ENCODE results near the gene MSANTD3.

MSANTD3 gene

DNA sequence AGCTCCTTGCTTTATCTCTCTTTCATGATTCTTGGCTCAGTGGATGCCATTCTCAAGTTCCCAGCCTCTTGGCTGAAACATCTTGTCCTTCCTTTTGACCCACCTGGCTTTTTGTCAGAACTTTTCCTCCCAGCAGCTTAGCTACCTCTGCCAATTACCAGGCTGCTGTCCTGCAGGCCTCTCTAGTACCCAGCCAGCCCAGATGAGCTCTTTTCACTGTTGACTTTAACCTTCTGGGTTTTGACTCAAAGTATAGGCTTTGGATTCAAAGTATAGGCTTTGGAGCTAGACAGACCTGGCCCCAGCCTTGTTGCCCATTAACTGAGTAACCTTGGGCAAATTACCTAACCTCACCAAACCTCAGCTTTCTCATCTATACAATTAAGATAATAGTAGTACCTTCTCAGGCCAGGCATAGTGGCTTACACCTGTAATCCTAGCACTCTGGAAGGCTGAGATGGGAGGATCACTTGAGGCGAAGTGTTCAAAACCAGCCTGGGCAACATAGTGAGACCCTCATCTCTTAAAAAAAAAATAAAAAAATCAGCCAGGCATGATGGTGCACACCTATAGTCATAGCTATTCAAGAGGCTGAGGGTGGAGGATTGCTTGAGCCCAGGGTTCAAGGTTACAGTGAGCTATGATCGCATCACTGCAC is 39.4 kb downstream of the MSANTD3 start:
- DNase-seq, result no peak

GRCh38 chr9:100466829-100467221 is 39.9 kb downstream of the MSANTD3 start:
- no peak for DNase-seq

DNA sequence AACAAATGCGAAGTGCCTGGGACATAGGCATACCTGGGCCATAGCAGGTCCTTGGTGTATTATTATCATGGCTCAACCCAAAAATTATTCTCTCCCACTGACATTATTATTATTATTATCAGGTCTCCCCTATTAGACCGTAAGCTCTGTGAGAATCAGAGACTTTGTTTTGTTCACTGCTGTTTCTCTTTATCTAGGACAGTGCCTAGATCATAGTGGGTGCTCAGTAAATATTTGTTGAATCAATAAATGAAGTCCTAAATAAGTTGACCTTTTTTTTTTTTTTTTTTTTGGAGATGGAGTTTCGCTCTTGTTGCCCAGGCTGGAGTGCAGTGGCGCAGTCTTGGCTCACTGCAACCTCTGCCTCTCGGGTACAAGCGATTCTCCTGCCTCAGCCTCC is 41.1 kb downstream of the MSANTD3 start:
- no peak for DNase-seq

DNA sequence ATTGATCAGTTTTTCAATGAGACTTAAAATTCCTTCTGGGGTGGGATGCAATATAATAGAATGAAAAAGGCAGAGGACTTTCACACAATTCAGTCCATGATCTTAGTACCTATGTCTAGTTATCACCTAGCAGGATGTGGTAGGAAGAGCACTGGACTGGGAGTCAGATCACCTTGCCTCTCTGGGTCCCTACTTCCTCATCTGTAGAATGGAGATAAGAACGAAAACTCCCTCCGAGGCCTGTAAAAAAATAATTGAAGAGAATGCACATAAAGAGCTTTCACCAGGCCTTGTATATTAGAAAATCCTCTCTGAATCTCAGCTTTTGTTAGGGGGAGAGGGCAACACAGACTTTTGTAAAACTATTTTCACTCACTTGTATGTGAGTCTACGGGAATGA is 45.3 kb downstream of the MSANTD3 start:
- no peak for DNase-seq

DNA sequence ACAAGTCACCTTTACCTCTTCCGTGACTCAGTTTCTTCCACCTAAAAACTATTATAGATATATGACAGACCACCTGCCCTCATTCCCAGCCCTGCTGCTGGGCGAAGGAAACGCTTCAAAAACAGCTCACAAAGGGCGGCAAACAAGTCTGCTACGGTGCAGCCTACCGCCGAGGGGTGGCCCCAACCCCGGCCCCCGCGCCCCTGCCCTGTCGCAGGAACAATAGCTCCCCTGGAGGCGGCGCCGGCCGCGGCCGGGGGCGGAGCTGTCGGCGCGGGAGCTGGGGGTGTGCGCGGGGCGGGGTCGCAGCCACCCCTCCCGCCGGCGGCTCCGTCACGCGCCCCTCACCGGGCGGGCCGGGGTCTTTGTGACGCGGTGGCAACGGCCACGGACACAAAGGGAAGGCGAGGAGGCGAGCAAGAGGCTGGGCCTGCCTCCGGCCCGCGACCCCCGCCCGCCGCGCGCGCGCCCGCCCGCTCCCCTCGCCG is 45.9 kb downstream of the MSANTD3 start, which contains the start of gene TMEFF1:
TSS of gene TMEFF1 (plus strand) at position 362 of the 488 bp plus-strand sequence. CDS start 396 bp downstream, outside the sequence.
- DNase-seq, result peak; percentile 49

GRCh38 chr9:100473276-100474081 is 46.5 kb downstream of the MSANTD3 start:
- peak; percentile 32 for DNase-seq

GRCh38 chr9:100474082-100474923 is 47.4 kb downstream of the MSANTD3 start:
- DNase-seq, result no peak

DNA sequence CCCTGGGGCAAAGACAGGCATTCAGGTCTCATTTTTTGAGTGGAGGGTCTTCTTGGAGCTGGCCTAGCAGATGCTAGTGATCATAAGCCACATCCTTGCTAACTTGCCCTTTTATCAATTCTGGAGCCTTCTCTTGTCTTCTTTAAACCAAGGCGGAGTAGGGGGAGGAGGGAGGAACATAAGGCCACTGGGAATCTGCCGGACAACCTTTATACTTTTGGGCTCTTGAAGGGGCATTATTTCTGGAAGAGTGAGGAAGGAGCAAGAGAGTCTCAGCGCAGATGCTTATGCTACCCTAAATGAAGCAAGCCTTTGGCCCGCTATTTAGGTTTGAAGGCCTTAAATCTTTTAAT is 48.0 kb downstream of the MSANTD3 start:
- no peak for DNase-seq

DNA sequence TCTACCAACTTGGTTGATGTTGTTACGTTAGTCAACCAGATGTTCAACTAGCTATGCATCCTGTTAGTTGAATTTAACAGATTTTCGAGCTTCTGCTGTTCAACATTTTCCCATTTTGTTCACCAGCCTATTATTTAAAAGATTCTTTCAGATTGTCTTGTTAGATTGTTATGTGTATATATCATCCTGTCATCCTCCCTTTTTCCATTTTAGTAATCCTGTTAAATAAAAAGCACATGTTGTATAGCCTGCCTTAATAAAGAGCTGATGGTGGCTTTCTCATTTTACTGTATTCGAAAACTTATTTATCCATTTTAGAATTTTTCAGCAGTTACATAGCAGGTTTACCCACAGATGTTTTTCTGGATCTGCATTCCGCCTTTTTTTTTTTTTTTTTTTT is 50.3 kb downstream of the MSANTD3 start:
- DNase-seq, result no peak

GRCh38 chr9:100478192-100478591 is 51.2 kb downstream of the MSANTD3 start:
- DNase-seq, result no peak

GRCh38 chr9:100479820-100480219 is 52.9 kb downstream of the MSANTD3 start:
- DNase-seq, result no peak

DNA sequence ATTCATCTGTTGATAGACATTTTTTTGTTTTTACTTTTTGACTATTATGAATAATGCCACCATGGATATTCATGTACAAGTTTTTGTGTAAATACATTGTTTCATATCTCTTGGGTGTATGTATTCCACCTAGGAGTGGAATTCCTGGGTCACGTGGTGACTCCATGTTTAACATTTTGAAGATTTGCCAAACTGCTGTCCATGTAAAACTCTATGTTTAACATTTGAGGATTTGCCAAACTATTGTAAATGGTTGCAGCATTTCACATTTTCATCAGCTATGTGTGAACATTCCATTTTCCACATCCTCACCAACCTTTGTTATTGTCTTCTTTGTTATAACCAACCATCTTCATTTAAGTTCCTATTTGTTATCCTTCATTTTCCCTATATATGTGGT is 58.3 kb downstream of the MSANTD3 start:
- no peak for DNase-seq

- no peak for DNase-seq
Observed at GRCh38 chr9:100486479-100487176, 59.7 kb downstream of the MSANTD3 start.

DNA sequence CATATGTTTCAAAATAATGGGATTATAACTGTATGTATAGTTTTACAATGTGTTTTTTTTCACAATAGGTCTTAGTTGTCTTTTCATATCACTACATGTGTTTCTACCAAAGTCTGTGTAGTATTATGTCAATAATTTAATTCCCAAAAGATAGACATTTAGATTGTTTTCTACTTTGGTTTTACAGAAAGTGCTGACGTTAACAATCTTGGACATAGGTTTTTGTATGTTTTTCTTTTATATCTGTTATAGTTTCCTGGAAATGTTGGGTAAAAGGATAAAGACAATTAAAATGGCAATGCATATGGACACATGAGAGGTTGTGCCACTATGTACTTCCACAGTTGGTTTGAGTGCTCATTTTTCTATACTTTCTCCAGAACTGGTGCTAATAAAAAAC is 61.2 kb downstream of the MSANTD3 start:
- no peak for DNase-seq

DNA sequence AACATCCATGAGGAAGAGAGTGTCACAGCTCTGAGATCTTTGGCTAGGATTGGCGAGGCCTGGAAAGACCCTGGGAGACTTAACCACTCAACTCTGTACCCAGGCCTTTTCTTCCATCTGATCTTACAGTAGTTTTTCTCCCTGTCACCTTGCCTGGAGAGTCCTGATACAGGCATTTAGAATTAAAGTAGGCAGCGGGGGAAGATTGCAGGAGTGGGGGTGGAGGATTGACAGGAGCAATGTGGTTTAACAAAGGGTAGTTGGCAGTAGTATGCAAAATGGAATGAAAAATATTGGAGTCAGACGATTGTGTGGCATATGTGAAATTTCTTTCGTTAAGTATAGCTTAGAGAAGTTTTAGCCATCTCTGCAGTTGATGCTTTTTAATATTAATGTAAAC is 62.9 kb downstream of the MSANTD3 start:
- DNase-seq, result no peak

DNA sequence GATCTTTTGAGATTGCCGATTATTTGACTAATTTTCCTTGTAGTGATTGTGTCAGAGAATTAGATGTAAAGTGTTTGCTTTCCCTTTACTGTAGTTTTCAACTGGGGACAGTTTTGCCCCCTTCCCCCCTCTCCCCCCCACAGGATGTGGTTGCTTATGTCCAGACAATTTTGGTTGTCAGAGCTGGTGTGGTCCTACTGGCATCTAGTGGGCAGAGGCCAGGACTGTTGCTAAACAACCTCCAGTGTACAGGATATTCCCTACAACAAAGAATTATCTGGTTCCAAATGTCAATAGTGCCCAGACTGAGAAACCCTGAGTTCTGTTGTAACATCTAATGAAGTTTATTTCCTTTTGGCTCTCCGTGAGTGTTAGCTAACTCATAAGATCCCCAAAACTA is 66.0 kb downstream of the MSANTD3 start:
- no peak for DNase-seq

DNA sequence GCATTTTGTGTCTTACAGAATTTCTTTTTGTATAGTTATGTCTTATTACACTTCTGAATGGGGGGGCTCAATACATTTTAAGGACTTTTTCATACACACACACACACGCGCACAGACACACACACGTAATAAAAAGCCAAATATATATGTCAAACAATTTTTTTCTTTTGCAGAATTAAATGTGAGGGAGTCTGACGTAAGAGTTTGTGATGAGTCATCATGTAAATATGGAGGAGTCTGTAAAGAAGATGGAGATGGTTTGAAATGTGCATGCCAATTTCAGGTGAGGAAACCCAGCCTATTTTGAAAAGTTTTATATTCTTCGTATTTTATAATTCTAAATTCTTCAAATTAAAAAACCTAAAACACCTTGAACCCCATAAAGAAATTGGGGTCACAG is 71.6 kb downstream of the MSANTD3 start:
- no peak for DNase-seq

DNA sequence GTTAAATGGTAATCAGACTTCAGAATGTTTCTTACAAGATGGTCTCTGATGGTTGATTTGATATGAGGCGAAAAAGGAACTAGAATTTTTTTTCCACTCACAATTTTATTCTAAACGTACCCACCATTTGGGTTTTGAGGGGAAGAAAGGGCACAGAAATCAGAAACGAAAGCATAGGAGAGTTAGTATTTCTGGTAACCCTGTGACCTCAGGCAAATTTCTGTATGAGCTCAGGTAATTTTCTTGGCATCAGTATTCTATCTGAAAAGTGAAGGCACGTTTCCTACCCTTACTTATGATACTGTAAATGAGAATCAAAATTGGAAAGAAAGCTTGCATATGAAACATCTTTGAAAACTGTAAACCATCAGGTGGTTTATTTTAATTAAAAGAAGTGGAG is 72.5 kb downstream of the MSANTD3 start:
- DNase-seq, result no peak

GRCh38 chr9:100499866-100500265 is 72.9 kb downstream of the MSANTD3 start:
- no peak for DNase-seq

Data from activated CD4-positive, alpha-beta T cell treated with anti-CD3 and anti-CD28 coated beads, Interleukin-2, Interleukin-6, amounts not matched to agents 100 ng/mL and 50 ng/mL, durations not matched to agents 16 hours and 8 hours (primary cell).